ENCODE measurements around the gene MYO3B. TPM values are rescaled to one million over a fixed set of nuclear protein-coding genes. Genes with fewer than 3 reads are reported as not detected.

MYO3B gene
- total and polyA plus RNA-seq, 11 donors, result 0.09 to 0.19 (median 0.10) TPM; not detected in 8

DNA sequence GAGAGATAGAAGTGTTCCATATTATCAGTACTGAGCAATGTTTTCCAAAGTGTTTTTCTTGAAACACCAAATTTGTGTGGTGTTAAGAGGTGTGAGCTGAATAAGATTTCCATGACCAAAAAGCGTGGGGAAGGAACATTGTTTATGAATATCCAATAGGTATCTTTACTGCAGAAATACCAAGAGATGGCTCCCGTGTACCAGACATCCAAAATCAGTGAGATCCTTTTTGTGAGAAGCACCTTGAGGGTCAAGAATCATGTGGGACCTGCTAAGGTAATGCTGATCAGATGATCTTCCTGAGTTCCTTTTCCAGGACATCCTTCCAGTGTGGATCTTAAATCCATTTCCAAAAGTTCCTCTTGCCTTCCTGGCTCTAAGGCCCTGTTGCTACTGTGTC is 246.0 kb downstream of the MYO3B start:
- intact Hi-C loops (cut with DNase I), result no loop called here
- no peaks in the 10 kb centered on the region for H3K36me3 ChIP-seq
- no peaks in the 10 kb centered on the region for H3K4me1 ChIP-seq
- H3K27me3 ChIP-seq, result peaks cover 0 to 21% (median 3%) of the 10 kb centered on the region in 9 donors
- no peak for ATAC-seq
- H3K27ac ChIP-seq, result no peak overlapping the region
- H3K4me3 ChIP-seq, result no peak overlapping the region
- H3K9me3 ChIP-seq, result no peaks in the 10 kb centered on the region
- WGBS, 4 donors, result 82 to 88% (median 86%) methylated on average over 2 of the region's 2 CpGs
- TF ChIP-seq POLR2A (IDR thresholded peaks at IDR 0.05), result no peak
- TF ChIP-seq, protein P1, sequence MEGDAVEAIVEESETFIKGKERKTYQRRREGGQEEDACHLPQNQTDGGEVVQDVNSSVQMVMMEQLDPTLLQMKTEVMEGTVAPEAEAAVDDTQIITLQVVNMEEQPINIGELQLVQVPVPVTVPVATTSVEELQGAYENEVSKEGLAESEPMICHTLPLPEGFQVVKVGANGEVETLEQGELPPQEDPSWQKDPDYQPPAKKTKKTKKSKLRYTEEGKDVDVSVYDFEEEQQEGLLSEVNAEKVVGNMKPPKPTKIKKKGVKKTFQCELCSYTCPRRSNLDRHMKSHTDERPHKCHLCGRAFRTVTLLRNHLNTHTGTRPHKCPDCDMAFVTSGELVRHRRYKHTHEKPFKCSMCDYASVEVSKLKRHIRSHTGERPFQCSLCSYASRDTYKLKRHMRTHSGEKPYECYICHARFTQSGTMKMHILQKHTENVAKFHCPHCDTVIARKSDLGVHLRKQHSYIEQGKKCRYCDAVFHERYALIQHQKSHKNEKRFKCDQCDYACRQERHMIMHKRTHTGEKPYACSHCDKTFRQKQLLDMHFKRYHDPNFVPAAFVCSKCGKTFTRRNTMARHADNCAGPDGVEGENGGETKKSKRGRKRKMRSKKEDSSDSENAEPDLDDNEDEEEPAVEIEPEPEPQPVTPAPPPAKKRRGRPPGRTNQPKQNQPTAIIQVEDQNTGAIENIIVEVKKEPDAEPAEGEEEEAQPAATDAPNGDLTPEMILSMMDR (IDR thresholded peaks at IDR 0.05), result no peak
- no peak for DNase-seq

DNA sequence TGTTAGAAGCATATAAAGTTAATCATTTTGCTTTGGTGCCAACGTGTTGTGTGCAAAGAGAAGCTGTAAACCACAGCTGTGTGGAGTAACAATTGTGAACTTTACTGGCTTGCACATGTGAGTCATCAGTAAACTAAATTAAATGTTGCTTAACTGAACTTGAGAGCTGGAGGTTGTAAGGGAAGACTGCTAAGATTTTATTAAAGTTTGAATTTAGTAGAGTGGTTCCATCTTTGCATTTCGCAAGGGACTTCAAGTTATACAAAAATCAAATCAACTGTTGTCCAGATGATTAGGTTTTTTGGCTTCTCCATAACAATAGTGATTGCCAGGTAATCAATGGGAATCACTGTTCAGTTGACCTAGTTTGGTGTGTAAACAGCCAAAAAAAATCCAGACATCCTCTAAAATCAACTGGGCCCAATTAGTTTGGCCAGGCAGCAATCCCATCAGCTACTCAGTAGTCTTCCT is 247.4 kb downstream of the MYO3B start:
- no peak overlapping the region for H3K4me3 ChIP-seq
- no peaks in the 10 kb centered on the region for H3K36me3 ChIP-seq
- TF ChIP-seq, protein P1 (IDR thresholded peaks at IDR 0.05), result no peak
- TF ChIP-seq POLR2A (IDR thresholded peaks at IDR 0.05), result no peak
- H3K27ac ChIP-seq, result no peak overlapping the region
- H3K27me3 ChIP-seq, result peaks cover 0 to 21% (median 3%) of the 10 kb centered on the region in 9 donors
- H3K9me3 ChIP-seq, result no peaks in the 10 kb centered on the region
- 74 to 78% (median 75%) methylated on average over 2 of the region's 2 CpGs for WGBS, 4 donors
- no peaks in the 10 kb centered on the region for H3K4me1 ChIP-seq
- no peak for ATAC-seq
- no peak for DNase-seq
- intact Hi-C loops (cut with DNase I), result no loop called here

DNA sequence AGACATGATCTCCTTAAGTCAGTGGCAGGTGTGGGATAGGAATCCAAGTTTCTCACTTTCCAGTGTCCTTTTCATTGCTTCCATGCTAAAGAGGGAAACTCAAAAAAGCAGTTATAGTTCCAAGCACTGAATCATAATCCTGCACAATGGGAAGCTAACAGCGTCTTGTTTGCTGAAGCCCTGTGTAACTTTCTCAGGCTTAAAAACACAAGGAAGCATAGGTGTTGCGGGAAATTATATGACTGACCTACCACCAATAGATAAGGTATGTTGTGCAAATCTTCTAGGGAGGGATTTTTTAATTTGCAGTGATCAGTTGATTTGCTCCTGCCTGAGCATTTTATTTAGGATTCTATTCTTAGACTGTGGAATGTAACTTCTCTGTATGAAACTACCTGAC is 250.9 kb downstream of the MYO3B start:
- H3K27me3 ChIP-seq, result peaks cover 0 to 11% (median 0%) of the 10 kb centered on the region in 9 donors
- TF ChIP-seq, protein P1 (IDR thresholded peaks at IDR 0.05), result no peak
- no peak for TF ChIP-seq POLR2A (IDR thresholded peaks at IDR 0.05)
- no peak for DNase-seq
- H3K4me3 ChIP-seq, result no peak overlapping the region
- ATAC-seq, result no peak
- H3K36me3 ChIP-seq, result no peaks in the 10 kb centered on the region
- no peaks in the 10 kb centered on the region for H3K9me3 ChIP-seq
- intact Hi-C loops (cut with DNase I), result no loop called here
- no peaks in the 10 kb centered on the region for H3K4me1 ChIP-seq
- H3K27ac ChIP-seq, result no peak overlapping the region
- WGBS, 4 donors, result 70 to 97% (median 96%) methylated on average over 2 of the region's 2 CpGs

DNA sequence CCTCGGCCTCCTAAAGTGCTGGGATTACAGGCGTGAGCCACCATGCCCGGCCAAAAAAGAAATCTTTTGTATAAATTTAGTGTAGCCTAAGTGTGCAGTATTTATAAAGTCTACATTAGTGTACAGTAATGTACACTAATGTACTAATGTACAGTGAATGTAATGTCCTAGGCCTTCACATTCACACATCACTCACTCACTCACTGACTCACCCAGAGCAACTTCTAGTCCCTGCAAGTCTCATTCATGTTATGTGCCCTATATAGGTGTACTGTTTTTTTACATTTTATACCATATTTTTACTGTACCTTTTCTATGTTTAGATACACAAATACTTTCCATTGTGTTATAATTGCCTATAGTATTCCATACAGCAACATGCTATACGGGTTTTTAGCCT is 254.9 kb downstream of the MYO3B start:
- WGBS, 4 donors, result 93 to 96% (median 95%) methylated on average over 4 of the region's 4 CpGs
- intact Hi-C loops (cut with DNase I), result no loop called here

More for the DNA sequence above, 254.9 kb downstream of the MYO3B start:
- H3K9me3 ChIP-seq, result no peaks in the 10 kb centered on the region
- DNase-seq (no peak), ATAC-seq (no peak)
- peaks cover 0 to 17% (median 0%) of the 10 kb centered on the region in 9 donors for H3K27me3 ChIP-seq
- no peak overlapping the region for H3K27ac ChIP-seq
- H3K36me3 ChIP-seq, result no peaks in the 10 kb centered on the region
- TF ChIP-seq POLR2A (IDR thresholded peaks at IDR 0.05), result no peak
- TF ChIP-seq, protein P1 (IDR thresholded peaks at IDR 0.05), result no peak
- no peaks in the 10 kb centered on the region for H3K4me1 ChIP-seq
- no peak overlapping the region for H3K4me3 ChIP-seq
